CD14-positive monocyte (primary cell): ENCODE results near the gene HTT-AS. TPM values are rescaled to one million over a fixed set of nuclear protein-coding genes. Genes with fewer than 3 reads are reported as not detected.

Source experiments
- DNase-seq, 3 donors: peaks; one replicate each; pipeline ENCODE4 v3.0.0-alpha.2; 2011 to 2022
- H2AFZ ChIP-seq: 2 replicates; pipeline ENCODE4 v1.6.0; 2012; ENCODE audit warnings: mild to moderate bottlenecking, low read depth, low read length, inconsistent platforms; ENCODE audit not compliant: insufficient read depth, poor library complexity, severe bottlenecking
- H3K27ac ChIP-seq, 2 donors: 1 replicate in 1 of 2; 2 replicates in 1 of 2; pipeline ENCODE4 v1.5.1; 2012 to 2013; ENCODE audit warnings: low read length in 2 of 2, control low read depth in 1 of 2, inconsistent platforms in 1 of 2, low read depth in 1 of 2, mild to moderate bottlenecking in 1 of 2
- H3K27me3 ChIP-seq, 2 donors: one replicate each; pipeline versions ENCODE4 v1.6.0 to v1.6.1; 2011 to 2013; ENCODE audit warnings: low read length in 2 of 2; ENCODE audit not compliant: control insufficient read depth in 2 of 2, insufficient read depth in 2 of 2
- H3K36me3 ChIP-seq, 2 donors: replicated peaks in 1 of 2; 1 replicate in 1 of 2; 2 replicates in 1 of 2; pipeline versions ENCODE4 v1.5.1 to v1.6.1; 2012 to 2013; ENCODE audit warnings: low read length in 2 of 2, control low read depth in 1 of 2, inconsistent platforms in 1 of 2, mild to moderate bottlenecking in 1 of 2; ENCODE audit not compliant: insufficient read depth in 2 of 2, control insufficient read depth in 1 of 2
- H3K4me1 ChIP-seq, 2 donors: 1 replicate in 1 of 2; 2 replicates in 1 of 2; pipeline versions ENCODE4 v1.5.1 to v1.6.1; 2012 to 2013; ENCODE audit warnings: low read length in 2 of 2, control low read depth in 1 of 2, inconsistent platforms in 1 of 2, mild to moderate bottlenecking in 1 of 2, moderate library complexity in 1 of 2; ENCODE audit not compliant: insufficient read depth in 2 of 2, control insufficient read depth in 1 of 2
- H3K4me2 ChIP-seq: replicated peaks from 2 replicates; pipeline ENCODE3; 2012; ENCODE audit warnings: low read length, moderate library complexity, mild to moderate bottlenecking; ENCODE audit not compliant: poor library complexity, severe bottlenecking; ENCODE audit errors: extremely low read depth
- H3K4me3 ChIP-seq, 3 experiments: fragments of 200-600 bp in 1 of 3; sonication (generic) in 1 of 3; replicated peaks in 1 of 3; 1 replicate in 2 of 3; 2 replicates in 1 of 3; pipeline ENCODE4 v1.5.1; 2011 to 2013; ENCODE audit warnings: low read length in 3 of 3, mild to moderate bottlenecking in 3 of 3, control low read depth in 2 of 3, low read depth in 2 of 3, inconsistent platforms in 1 of 3, moderate library complexity in 1 of 3
- H3K79me2 ChIP-seq: 2 replicates; pipeline ENCODE4 v1.6.0; 2012; ENCODE audit warnings: mild to moderate bottlenecking, control low read depth, inconsistent platforms, low read length, moderate library complexity; ENCODE audit not compliant: insufficient read depth
- H3K9ac ChIP-seq: 2 replicates; pipeline ENCODE4 v1.6.0; 2017; ENCODE audit warnings: low read length, mild to moderate bottlenecking; ENCODE audit not compliant: insufficient read depth, poor library complexity, severe bottlenecking
- H3K9me3 ChIP-seq, 2 donors: replicated peaks in 1 of 2; 1 replicate in 1 of 2; 2 replicates in 1 of 2; pipeline versions ENCODE4 v1.5.1 to v1.6.1; 2012 to 2013; ENCODE audit warnings: low read length in 2 of 2, control low read depth in 1 of 2; ENCODE audit not compliant: control insufficient read depth in 1 of 2, insufficient read depth in 1 of 2
- H4K20me1 ChIP-seq: 2 replicates; pipeline ENCODE4 v1.6.0; 2012; ENCODE audit warnings: mild to moderate bottlenecking, low read length, control low read depth, moderate library complexity; ENCODE audit not compliant: insufficient read depth
- H3K27ac Mint-ChIP-seq, 7 donors: one replicate each; pipeline ENCODE4 v1.8.0; 2020; ENCODE audit warnings: mild to moderate bottlenecking in 7 of 7, mixed read lengths in 7 of 7, moderate library complexity in 6 of 7, inconsistent platforms in 2 of 7
- H3K27me3 Mint-ChIP-seq, 3 donors: one replicate each; pipeline ENCODE4 v1.8.0; 2021 to 2022; ENCODE audit warnings: low read depth in 3 of 3, mild to moderate bottlenecking in 3 of 3, mixed read lengths in 3 of 3, moderate library complexity in 3 of 3, inconsistent platforms in 1 of 3
- H3K36me3 Mint-ChIP-seq, 2 donors: one replicate each; pipeline ENCODE4 v1.8.0; 2020; ENCODE audit warnings: mixed read lengths in 2 of 2, inconsistent platforms in 1 of 2, mild to moderate bottlenecking in 1 of 2
- H3K4me1 Mint-ChIP-seq: one replicate; pipeline ENCODE4 v1.8.0; 2020; ENCODE audit warnings: mild to moderate bottlenecking, mixed read lengths
- H3K4me3 Mint-ChIP-seq, 2 donors: one replicate each; pipeline ENCODE4 v1.8.0; 2020; ENCODE audit warnings: mild to moderate bottlenecking in 2 of 2, mixed read lengths in 2 of 2, moderate library complexity in 1 of 2
- H3K9me3 Mint-ChIP-seq, 7 donors: one replicate each; pipeline ENCODE4 v1.8.0; 2020 to 2022; ENCODE audit warnings: mixed read lengths in 7 of 7, mild to moderate bottlenecking in 6 of 7, moderate library complexity in 6 of 7, inconsistent platforms in 2 of 7
- WGBS: methylation state at CpG from one replicate; pipeline ENCODE4 v1.1.5; 2013; ENCODE audit warnings: missing lambda C conversion rate; ENCODE audit not compliant: insufficient coverage; 5-methylcytosine and 5-hydroxymethylcytosine counted together
- intact Hi-C, 2 donors: fragments of 100-400 bp; cut with micrococcal nuclease; formaldehyde crosslinking; loops; one replicate each; pipeline versions ENCODE4 v1.15.0 to v1.15.1; 2023
- polyA plus RNA-seq, 3 donors: library from polyadenylated mRNA; depleted of rRNA in 1 of 3; unstranded in 2 of 3; stranded (reverse) in 1 of 3; fragments of 300-500 nt in 2 of 3; fragments of >200 nt in 1 of 3; fragmentation: Illumina TruSeq in 2 of 3; gene quantifications; 1 replicate in 2 of 3; 2 replicates in 1 of 3; pipeline ENCODE4 v1.2.3, GENCODE V29; 2012 to 2021
- TF ChIP-seq, protein P1 (sequence below): fragments of 200-600 bp; IDR thresholded peaks from one replicate; pipeline ENCODE4 v1.8.0; 2022; ENCODE audit warnings: antibody characterized with exemption, mild to moderate bottlenecking

Gene HTT-AS
- polyA plus RNA-seq, 3 donors = not detected

DNA sequence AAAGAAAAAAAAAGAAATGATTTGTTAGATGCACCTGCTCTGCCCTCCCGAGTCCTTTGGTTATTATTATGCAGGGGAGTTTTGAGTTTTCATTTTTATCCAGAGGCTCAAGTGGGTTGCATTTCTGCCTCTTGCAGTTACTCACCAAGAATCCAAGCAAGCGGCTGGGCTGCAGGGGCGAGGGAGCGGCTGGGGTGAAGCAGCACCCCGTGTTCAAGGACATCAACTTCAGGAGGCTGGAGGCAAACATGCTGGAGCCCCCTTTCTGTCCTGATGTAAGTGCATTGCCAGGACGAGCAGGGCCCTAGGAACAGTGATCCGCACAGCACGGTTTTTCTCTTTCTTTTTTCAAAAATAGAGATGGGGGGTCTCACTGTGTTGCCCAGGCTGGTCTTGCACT, 39.1 kb downstream of the HTT-AS start:
- WGBS = 96% methylated on average over 8 of the region's 8 CpGs
- H3K9me3 Mint-ChIP-seq = peaks cover 0 to 2% (median 0%) of the 10 kb centered on the region in 7 donors
- peaks cover 15 to 18% of the 10 kb centered on the region in 2 donors for H3K4me1 ChIP-seq
- peaks cover 0 to 3% of the 10 kb centered on the region in 2 donors for H3K27me3 ChIP-seq
- H3K27me3 Mint-ChIP-seq = peaks cover 13 to 38% (median 18%) of the 10 kb centered on the region in 3 donors
- no peak overlapping the region for H3K4me2 ChIP-seq
- no peak for DNase-seq
- H3K9ac ChIP-seq = no peak overlapping the region
- intact Hi-C loops = no loop called here
- H3K36me3 ChIP-seq = no peaks in the 10 kb centered on the region
- no peaks in the 10 kb centered on the region for H3K36me3 Mint-ChIP-seq
- no peak overlapping the region for H3K27ac ChIP-seq
- H2AFZ ChIP-seq = no peak overlapping the region
- H4K20me1 ChIP-seq = no peaks in the 10 kb centered on the region
- H3K27ac Mint-ChIP-seq = peak overlapping the region in 1 of 7 donors; percentile 40
- no peak overlapping the region for H3K4me3 Mint-ChIP-seq
- no peak overlapping the region for H3K4me3 ChIP-seq
- H3K79me2 ChIP-seq = no peaks in the 10 kb centered on the region
- TF ChIP-seq, protein P1, sequence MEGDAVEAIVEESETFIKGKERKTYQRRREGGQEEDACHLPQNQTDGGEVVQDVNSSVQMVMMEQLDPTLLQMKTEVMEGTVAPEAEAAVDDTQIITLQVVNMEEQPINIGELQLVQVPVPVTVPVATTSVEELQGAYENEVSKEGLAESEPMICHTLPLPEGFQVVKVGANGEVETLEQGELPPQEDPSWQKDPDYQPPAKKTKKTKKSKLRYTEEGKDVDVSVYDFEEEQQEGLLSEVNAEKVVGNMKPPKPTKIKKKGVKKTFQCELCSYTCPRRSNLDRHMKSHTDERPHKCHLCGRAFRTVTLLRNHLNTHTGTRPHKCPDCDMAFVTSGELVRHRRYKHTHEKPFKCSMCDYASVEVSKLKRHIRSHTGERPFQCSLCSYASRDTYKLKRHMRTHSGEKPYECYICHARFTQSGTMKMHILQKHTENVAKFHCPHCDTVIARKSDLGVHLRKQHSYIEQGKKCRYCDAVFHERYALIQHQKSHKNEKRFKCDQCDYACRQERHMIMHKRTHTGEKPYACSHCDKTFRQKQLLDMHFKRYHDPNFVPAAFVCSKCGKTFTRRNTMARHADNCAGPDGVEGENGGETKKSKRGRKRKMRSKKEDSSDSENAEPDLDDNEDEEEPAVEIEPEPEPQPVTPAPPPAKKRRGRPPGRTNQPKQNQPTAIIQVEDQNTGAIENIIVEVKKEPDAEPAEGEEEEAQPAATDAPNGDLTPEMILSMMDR = no peak
- H3K4me1 Mint-ChIP-seq = peaks cover 20% of the 10 kb centered on the region
- H3K9me3 ChIP-seq = no peaks in the 10 kb centered on the region

DNA sequence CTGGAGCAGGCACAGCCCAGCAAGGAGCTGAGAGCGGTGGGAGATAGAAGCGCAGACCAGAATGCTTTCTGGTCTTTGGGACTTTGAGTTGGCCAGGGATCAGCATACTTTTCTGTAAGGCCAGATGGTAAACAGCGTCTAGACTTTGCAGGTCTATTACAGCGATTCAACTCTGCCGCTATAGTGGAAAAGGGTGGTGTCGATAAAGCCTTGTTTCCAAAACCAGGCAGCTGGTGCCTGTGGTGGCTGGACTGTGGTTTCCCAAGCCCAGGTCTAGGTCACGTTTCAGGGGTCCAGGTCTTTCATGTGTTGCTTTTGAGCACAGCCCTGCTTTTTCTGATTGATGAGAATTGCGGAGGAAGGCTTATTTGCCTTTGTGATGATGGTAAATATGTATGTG, 40.1 kb downstream of the HTT-AS start:
- H3K27me3 ChIP-seq = peaks cover 0 to 3% of the 10 kb centered on the region in 2 donors
- H3K9me3 ChIP-seq = no peaks in the 10 kb centered on the region
- no peak overlapping the region for H3K4me2 ChIP-seq
- peaks cover 20% of the 10 kb centered on the region for H3K4me1 Mint-ChIP-seq
- H2AFZ ChIP-seq = no peak overlapping the region
- no peaks in the 10 kb centered on the region for H3K79me2 ChIP-seq
- peaks cover 0 to 4% (median 0%) of the 10 kb centered on the region in 7 donors for H3K9me3 Mint-ChIP-seq
- H3K27ac Mint-ChIP-seq = no peak overlapping the region
- no peak overlapping the region for H3K4me3 ChIP-seq
- intact Hi-C loops = no loop called here
- H3K9ac ChIP-seq = no peak overlapping the region
- peaks cover 15 to 18% of the 10 kb centered on the region in 2 donors for H3K4me1 ChIP-seq
- 95% methylated on average over 6 of the region's 8 CpGs for WGBS
- H3K36me3 Mint-ChIP-seq = no peaks in the 10 kb centered on the region
- no peaks in the 10 kb centered on the region for H3K36me3 ChIP-seq
- no peak overlapping the region for H3K4me3 Mint-ChIP-seq
- no peaks in the 10 kb centered on the region for H4K20me1 ChIP-seq
- TF ChIP-seq, protein P1 = no peak
- no peak overlapping the region for H3K27ac ChIP-seq
- DNase-seq = no peak
- H3K27me3 Mint-ChIP-seq = peaks cover 11 to 32% (median 13%) of the 10 kb centered on the region in 3 donors
